Ishikawa (cell line): ENCODE data around the gene TMEM255B.

Source experiments
- CEBPB ChIP-seq: IDR thresholded peaks from 2 replicates; pipeline ENCODE4 v1.6.1; 2012
- CREB1 ChIP-seq: IDR thresholded peaks from 2 replicates; pipeline ENCODE4 v1.6.1; 2012; ENCODE audit warnings: low read depth
- EP300 ChIP-seq: IDR thresholded peaks from 2 replicates; pipeline ENCODE4 v1.6.1; 2012; ENCODE audit warnings: borderline replicate concordance
- NFIC ChIP-seq: IDR thresholded peaks from 2 replicates; pipeline ENCODE4 v1.6.1; 2012
- RAD21 ChIP-seq: IDR thresholded peaks from 2 replicates; pipeline ENCODE4 v1.6.1; 2012; ENCODE audit warnings: low read depth
- TAF1 ChIP-seq: IDR thresholded peaks from 2 replicates; pipeline ENCODE4 v1.6.1; 2012; ENCODE audit warnings: low read depth, mild to moderate bottlenecking
- TEAD4 ChIP-seq: IDR thresholded peaks from 2 replicates; pipeline ENCODE4 v1.6.1; 2012
- ZBTB7A ChIP-seq: IDR thresholded peaks from 2 replicates; pipeline ENCODE4 v1.6.1; 2012; ENCODE audit warnings: low read depth
- TF ChIP-seq, protein P1 (sequence below): IDR thresholded peaks from 2 replicates; pipeline ENCODE4 v1.6.1; 2012; ENCODE audit warnings: low read depth, mild to moderate bottlenecking
- TF ChIP-seq, protein P2 (sequence below): IDR thresholded peaks from 2 replicates; pipeline ENCODE4 v1.6.1; 2012

DNA sequence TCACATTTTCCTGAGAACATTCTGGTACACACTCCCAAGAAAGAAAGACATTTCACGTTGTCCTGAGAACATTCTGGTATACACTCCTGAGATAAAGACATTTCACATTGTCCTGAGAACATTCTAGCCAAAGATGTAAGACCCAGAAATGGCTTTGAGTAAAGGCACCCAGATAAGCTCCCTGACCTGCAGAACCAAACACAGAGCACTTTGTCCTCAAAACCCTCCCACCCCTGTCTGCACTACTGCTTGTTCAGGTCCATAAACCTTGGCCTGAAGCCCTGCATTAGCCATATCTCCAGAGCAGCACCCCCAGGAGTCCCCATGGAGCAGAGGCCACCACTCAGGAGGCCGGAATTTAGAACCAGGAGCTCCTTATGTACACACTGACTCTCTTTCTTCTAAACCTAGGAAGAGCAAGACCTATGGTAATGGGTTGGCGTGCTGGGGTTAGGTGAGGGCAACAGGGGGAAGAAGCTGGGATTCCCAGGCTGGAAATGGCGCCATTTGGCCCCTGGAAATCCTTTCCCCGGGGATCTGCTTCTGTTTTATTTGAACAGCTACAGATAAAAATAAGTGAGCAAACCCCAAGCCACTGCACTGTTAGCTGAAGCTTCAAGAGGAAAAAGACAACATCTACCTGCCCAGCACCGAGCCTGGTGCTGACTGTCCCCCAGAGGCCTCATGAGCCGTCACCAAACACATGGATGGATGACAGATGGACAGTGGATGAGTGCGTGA, 91.1 kb downstream of the TMEM255B start:
- TF ChIP-seq, protein P1, sequence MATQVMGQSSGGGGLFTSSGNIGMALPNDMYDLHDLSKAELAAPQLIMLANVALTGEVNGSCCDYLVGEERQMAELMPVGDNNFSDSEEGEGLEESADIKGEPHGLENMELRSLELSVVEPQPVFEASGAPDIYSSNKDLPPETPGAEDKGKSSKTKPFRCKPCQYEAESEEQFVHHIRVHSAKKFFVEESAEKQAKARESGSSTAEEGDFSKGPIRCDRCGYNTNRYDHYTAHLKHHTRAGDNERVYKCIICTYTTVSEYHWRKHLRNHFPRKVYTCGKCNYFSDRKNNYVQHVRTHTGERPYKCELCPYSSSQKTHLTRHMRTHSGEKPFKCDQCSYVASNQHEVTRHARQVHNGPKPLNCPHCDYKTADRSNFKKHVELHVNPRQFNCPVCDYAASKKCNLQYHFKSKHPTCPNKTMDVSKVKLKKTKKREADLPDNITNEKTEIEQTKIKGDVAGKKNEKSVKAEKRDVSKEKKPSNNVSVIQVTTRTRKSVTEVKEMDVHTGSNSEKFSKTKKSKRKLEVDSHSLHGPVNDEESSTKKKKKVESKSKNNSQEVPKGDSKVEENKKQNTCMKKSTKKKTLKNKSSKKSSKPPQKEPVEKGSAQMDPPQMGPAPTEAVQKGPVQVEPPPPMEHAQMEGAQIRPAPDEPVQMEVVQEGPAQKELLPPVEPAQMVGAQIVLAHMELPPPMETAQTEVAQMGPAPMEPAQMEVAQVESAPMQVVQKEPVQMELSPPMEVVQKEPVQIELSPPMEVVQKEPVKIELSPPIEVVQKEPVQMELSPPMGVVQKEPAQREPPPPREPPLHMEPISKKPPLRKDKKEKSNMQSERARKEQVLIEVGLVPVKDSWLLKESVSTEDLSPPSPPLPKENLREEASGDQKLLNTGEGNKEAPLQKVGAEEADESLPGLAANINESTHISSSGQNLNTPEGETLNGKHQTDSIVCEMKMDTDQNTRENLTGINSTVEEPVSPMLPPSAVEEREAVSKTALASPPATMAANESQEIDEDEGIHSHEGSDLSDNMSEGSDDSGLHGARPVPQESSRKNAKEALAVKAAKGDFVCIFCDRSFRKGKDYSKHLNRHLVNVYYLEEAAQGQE, result no peak
- no peak for TF ChIP-seq TEAD4
- no peak for TF ChIP-seq EP300
- no peak for TF ChIP-seq TAF1
- TF ChIP-seq NFIC, result no peak
- no peak for TF ChIP-seq RAD21
- TF ChIP-seq, protein P2, sequence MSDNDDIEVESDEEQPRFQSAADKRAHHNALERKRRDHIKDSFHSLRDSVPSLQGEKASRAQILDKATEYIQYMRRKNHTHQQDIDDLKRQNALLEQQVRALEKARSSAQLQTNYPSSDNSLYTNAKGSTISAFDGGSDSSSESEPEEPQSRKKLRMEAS, result no peak
- TF ChIP-seq CREB1, result no peak
- TF ChIP-seq CEBPB, result no peak
- no peak for TF ChIP-seq ZBTB7A
